ENCODE results near the gene CDH4.

Gene CDH4

DNA sequence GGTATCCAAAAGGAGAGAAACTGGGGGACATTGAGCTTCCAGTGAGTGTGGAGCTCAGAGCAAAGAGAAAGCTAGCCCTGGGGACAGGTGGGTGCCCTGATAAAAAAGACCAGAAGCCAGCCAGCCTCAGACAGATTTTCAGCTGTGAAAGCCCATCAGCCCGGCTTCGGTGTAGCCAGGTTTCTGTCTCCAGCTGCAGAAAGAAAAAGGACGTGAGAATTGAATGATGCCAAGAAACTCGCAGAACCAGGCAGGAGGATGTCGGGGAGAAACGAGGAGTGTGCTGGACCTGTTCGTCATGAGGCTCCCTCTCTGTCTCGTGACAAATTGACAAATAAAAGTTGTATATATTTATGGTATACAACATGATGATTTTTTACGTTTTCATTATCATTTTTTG, 63.3 kb downstream of the CDH4 start:
- H3K4me3 ChIP-seq (ENCODE audit: low read depth, low read length), result no peak overlapping the region
- TF ChIP-seq, protein P1, sequence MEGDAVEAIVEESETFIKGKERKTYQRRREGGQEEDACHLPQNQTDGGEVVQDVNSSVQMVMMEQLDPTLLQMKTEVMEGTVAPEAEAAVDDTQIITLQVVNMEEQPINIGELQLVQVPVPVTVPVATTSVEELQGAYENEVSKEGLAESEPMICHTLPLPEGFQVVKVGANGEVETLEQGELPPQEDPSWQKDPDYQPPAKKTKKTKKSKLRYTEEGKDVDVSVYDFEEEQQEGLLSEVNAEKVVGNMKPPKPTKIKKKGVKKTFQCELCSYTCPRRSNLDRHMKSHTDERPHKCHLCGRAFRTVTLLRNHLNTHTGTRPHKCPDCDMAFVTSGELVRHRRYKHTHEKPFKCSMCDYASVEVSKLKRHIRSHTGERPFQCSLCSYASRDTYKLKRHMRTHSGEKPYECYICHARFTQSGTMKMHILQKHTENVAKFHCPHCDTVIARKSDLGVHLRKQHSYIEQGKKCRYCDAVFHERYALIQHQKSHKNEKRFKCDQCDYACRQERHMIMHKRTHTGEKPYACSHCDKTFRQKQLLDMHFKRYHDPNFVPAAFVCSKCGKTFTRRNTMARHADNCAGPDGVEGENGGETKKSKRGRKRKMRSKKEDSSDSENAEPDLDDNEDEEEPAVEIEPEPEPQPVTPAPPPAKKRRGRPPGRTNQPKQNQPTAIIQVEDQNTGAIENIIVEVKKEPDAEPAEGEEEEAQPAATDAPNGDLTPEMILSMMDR (IDR thresholded peaks at IDR 0.05; ENCODE audit: low read depth, low read length), result no peak

DNA sequence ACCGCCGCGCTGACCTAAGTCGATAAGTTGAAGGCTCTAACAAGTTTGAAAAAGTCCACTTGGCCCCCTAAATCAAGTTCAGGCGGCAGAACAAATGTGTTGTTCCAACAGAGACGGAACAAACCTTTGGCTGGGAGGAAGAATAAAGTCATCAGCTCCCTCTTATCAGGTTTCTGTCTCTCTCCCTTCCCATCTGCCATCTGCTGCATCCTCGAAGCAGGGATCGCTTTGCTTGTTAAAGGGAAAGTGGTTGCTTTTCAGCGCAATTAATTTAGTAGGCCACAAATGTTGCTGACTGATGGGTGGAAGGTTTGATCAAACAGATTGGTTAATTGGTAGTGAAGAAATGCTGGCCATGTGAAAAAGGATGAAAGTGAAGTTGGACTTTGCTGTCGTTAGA, 64.3 kb downstream of the CDH4 start:
- TF ChIP-seq, protein P1 (IDR thresholded peaks at IDR 0.05; ENCODE audit: low read depth, low read length), result no peak
- H3K4me3 ChIP-seq (ENCODE audit: low read depth, low read length), result no peak overlapping the region

DNA sequence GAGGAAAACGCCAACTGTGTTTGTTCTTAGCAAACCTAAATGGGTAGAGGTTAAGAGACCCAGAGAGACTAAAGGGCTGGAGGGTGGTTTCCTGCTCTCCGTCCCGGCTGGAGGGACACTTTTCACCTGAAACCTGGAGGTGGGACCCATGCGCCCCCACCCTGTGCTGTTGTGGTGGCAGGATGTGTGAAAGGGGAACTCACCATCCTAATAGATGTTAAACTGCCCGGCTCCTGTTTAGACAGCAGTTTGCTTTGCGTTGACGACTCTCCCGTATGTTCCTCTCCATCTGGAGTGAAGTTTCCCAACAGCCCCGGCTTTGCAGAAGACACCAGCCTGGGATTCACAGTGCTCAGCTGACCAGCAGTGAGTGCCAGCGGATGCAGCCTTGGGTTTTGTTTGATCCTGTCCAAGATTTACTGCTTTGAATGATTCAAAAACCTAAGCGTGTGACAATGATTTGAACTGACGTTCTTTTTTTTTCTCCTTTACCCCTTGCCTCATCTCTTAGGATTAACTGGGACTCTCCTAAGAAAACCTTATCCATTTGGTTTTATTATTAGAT, 66.0 kb downstream of the CDH4 start:
- H3K4me3 ChIP-seq (ENCODE audit: low read depth, low read length), result no peak overlapping the region
- TF ChIP-seq, protein P1 (IDR thresholded peaks at IDR 0.05; ENCODE audit: low read depth, low read length), result no peak

DNA sequence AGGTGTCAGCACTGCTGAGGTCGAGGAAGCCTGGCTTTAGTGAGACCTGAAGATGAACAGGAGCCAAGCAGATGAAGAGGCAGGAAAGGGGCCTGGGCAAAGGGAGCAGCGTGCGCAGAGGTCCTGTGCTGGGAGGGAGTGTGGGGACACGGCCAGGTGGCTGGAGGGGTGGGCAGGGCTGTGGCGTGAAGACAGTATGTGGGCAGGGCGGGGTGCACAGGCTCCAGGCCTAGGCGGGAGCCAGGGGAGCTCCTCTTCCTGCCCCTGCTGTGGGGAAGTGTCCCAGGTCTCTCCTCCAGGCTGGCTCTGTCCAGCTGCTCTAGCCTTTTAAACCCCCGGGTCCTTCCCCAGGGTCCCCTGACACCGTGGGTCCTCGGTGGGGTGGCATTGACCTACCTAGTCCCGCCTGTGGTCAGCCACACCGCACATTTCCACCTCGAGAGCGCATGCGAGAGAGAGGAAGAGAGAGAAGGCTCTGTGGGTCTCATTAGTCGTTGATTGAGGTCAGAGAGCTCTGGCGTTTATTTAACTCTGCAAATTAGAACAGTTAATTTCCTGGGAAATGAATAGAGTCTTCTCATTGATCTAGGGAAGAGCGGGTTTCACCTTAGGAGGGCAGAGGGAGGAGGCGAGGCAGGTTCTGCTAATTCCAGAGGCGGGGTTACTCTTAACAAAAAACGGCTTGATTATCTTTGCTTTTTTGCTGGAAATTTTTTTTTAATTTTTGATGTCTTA, 68.8 kb downstream of the CDH4 start:
- TF ChIP-seq, protein P1 (IDR thresholded peaks at IDR 0.05; ENCODE audit: low read depth, low read length), result no peak
- H3K4me3 ChIP-seq (ENCODE audit: low read depth, low read length), result no peak overlapping the region

DNA sequence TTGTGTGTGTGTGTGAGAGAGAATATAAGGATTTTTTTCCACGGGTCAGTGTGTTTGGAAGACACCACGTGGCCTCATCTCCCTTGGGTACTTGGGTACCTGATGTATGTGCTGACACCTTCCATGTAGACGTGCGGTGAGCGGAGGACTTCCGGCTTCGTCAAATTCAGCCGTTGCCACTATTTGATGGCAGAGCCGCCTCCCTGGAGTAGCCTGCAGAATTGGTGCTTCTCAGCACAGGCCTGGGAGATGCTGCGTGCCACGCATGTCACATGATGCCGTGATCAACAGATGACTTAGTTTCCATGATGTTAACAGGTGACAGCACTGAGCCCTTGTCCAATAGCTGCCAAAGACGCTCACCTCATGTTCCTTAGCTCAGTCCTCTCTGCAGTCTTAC, 69.4 kb downstream of the CDH4 start:
- no peak overlapping the region for H3K4me3 ChIP-seq (ENCODE audit: low read depth, low read length)
- TF ChIP-seq, protein P1 (IDR thresholded peaks at IDR 0.05; ENCODE audit: low read depth, low read length), result no peak

DNA sequence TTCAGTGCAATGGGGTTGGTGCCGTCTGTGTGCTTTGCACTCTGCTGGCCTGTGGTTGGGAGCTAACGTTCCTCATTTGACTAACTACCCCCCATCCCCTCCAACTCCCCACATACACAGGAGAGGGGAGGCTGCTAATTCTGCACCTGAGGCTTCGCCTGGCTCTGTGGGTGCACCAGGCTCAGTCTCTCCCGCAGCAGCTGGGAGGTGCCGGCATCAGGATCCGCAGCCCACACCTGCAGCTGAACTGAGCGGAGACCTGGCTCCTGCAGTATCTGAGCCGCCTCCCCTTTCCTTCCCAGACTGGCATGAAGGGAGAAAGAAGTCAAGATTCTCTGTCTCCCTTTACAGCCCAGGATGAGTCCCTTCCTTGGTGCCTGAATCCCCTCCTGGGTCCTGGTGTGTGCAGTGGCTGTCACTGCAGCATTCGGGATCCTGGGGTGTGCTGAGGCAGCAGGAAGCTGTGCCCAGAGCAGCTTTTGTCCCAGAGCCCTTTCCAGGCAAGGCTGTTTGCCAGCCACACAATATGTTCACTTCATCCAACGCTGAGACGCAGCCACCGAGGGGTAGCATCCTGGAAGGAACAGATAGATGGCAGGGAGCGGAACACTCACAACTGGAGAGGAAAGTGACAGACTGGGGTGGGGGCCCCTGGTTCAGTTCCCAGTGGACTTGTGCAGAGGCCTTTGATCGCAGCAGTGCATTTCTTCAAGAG, 70.2 kb downstream of the CDH4 start:
- H3K4me3 ChIP-seq (ENCODE audit: low read depth, low read length), result no peak overlapping the region
- TF ChIP-seq, protein P1 (IDR thresholded peaks at IDR 0.05; ENCODE audit: low read depth, low read length), result no peak

DNA sequence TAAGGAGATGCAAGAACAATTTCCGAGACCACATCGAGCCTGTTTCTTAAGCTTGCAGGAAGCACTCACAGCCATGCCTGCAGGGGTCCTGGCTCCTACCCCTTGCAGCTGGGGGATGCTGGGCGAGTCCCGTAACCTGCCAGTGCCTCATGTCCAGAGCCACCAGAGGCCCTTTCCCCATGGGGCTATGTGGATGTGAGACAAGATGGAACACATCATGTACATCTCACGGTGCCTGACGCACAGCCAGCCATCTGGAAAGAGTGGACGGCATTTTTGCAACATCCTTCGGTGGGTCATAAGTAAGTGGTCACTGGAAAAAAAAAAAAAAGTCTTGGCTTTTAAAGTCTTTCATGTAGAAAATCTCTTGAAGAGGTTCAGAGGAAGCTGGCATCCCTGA, 72.8 kb downstream of the CDH4 start:
- TF ChIP-seq, protein P1 (IDR thresholded peaks at IDR 0.05; ENCODE audit: low read depth, low read length), result no peak
- H3K4me3 ChIP-seq (ENCODE audit: low read depth, low read length), result no peak overlapping the region
